NCI-H526 treated with DMSO at 0.1 percent for 48 hours (cell line): Measurements from ENCODE around the gene PTPRT.

Experiments
- DNase-seq: peaks from one replicate; lab custom pipeline; 2025; lab: John Stamatoyannopoulos, UW

Gene PTPRT

DNA sequence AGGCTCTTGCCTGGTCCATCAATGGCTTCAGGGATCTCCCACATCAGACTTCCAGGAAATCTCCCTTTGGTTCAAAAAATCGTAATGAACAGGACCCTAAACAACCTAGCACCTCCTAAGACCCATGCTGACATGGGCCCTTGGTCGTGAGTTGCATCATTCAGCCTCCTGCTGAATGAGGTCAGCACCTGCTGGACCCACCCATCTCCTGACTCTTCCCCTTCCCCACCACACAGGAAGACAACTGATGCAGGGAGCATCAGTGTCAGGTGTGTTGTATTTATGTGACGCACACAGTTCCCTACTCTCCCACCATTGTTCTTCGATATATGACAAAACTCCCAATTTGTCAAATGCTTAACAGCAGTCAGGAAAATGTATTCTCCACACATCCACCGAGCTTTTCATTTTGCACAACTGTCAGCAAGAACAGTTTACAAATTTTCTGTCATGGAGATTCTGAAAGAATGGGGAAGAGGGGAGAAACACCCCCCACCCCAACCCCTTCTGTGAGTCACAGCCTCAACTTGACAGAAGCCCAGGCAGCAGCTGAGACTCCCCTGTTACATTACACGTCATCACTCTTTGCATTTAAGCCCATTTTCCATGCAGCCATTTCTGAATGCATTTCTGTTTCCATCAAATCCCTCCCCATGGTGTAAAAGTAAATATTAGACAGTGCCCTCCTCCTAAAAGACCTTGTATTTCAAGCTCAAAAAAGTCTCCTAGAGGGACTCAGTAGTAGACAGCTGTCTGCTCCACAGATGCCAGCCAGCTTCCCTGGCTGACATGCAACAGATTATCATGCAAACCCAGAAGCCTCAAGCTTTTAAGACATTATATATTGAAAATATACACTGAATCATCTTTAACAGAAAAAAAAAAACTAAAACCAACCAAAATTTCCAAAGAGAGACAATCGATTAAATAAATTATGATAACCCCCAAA, 577.5 kb downstream of the PTPRT start:
- DNase-seq: no peak

DNA sequence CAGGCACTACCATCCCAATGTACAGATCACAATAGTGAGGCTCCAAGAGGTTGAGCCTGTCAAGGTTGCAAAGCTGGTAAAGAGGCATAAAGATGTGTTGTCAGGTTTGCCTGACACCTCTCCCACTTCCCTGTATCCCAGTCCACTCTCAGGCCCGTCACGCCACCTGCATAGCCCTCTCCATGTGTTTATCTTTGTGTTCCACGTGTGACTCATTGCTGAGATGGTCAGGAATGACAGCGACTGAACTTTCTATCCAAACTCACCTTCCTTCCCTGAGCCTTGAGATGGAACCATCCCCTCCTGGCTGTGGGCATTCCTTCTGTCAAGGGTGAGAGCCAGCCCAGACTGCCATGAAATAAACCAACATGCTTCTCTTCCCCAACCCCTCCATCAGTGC, 578.3 kb downstream of the PTPRT start:
- no peak for DNase-seq

DNA sequence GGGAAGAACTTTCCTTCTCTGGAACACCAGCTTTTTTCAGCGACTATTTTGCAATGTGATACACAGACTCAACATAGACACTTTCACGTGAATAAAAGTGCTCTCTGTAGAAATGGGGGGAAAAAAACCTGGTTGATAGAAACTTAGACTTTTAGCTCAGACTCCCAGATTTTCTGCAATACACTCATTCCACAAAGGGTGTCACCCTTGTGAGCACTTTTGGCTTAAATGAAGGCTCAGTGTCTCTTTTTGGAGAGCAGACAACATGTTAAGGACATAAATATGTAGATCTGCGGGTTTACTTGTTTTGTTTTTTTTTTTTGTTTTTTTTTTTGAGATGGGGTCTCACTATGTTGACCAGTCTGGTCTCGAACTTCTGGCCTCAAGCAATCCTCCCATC, 579.6 kb downstream of the PTPRT start:
- DNase-seq: no peak

DNA sequence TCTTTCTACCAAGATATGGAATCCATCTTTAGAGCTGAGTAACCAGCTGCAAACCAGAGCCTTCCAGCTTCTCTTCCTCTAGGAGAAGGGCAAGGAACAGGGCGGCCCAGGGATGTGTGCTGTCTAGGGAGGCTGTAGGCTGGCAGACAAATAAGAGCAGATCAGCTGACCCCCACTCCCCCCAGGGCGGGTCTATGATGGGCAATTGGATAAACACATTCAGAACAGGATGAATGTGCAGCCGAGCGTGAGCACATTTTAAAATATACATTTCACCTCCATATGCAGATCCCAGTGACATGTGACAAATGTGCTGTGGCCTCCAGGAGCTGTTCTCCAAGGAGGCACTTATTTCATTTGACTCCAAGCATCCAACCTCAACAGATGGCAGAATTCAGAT, 580.1 kb downstream of the PTPRT start:
- peak; percentile 44 for DNase-seq

DNA sequence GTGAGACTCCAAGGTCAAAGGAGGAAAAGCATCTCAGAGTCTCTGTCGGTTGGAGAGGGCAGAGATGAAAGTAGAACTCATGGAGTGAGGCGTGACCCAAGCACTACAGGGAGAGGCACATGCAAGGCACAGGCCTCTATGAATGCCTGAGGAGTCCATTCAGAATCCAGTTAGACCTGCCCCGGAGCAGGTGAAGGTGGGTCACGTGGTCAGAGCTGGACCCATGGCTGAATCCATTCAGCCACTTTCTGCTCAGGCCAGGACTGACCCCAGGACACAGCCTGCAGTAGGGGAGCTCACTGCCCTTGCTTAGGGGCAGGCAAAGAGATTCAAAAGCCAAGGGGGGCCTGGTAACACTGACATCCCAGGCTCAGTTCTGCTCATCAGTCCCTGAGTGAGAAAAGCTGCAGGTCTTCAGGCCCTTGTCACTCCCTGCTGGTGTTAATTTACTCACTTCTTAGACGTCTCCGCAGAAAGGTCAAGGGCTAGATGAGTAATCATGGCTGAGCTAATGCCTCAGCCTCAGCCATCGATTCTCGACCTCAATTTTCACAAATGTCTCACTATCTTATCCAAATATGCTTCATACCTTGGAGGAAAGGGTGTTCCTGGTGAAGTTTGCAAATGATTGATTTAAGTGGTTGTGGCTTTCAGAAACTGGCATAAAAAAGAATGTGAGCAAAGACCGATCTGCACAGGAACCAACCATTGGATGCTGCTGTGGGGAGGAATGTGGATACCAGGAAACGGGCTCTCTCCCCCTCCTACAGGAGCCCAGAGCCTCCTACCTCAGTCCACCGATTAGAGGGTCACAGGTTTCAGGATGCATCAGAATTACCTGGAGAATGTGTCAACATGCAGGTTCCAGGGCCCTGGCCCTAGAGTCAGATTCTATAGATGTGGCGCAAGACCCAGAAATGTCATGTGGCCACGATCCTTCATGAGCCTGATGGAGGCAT, 584.4 kb downstream of the PTPRT start:
- no peak for DNase-seq

DNA sequence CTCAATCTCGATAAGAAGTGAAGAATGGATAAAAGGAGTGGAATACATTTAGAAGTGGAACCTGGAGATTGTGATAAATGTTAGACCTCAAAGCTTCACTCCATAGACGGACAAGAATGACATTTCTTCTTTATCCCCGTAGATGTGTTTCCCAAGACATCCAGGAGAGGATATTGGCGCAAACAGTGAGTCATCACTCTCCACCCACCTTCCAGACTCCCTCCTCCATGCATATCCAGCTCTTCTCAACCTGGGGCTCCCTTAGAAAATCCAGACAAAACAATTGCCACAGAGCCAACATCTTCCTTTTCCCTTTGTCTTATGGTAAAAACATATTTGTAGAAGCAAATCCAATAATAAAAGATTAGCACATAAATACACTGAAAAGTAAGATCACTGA, 586.1 kb downstream of the PTPRT start:
- DNase-seq: no peak

DNA sequence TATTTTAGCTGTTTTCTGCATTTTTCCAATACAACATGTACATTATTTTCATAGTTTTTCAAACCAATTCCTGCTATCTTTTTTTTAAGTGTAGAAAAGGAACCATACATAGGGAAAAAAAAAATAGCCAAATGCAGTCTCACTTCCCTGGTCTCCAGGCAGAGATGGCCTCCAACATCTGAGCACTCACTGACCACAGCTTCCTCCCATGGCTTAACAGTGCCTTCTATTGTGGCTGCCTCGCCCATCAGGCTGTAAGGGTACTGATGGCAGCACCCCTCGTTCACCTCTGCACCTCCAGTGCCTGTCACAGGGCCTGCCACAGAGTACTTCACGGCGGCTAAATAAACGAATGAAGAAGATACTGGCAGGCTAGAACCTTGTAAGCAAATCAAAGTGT, 591.1 kb downstream of the PTPRT start:
- no peak for DNase-seq

DNA sequence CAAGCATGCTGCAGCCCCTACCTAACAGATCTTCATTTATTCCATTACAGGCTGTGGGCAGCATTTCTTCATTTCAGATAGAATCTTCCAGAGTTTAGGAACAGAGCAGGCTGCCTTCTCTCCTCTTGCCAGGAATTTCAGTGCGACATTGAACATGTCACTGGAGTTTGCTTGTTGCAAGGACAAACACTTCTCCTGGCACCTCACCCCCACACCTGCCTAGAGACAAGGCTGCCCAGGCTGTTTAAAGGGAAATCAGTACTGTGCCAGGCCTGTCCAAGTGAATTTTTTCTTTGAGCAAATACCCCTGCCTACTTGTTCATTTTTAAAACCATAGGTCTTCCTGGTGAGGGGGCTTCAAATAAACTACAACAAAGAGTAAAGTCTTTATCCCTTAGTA, 594.1 kb downstream of the PTPRT start:
- no peak for DNase-seq

DNA sequence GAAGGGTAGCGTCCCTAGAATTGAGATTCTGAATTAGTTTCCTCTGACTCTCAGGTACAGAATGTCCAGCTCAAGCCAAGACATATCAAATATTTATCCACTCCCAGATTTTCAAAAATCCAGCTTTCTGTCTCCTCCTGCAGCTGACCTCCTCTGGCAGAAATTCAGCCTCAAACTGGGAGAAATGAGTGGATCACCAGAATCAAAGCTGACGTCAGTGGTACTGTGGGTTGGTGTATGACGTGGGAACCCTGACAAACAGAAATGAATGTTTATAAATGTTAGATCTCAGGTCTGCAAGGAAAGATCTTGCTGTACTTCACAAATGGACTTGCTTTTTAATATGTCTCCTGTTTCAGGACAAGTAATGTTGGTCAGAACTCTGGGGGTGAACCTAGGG, 595.0 kb downstream of the PTPRT start:
- DNase-seq: no peak

DNA sequence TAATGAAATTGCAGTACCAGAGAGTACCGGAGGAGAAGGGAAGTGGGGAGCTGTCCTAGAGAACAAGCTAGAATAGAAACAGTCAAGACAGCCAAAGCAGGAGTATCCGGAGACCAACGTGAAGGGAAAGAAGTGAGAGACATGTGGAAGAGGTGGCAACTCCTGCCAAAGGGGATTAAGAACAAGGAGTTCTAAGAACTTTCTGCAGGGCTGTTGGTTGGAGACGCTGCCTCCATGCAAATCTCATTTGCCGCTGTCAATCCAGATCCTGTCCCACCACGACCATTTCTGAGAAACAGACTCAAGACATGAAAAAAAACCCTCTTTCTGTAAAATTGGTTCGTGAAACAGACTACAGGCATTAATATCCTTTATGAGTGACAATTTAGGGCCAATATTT, 595.7 kb downstream of the PTPRT start:
- no peak for DNase-seq

DNA sequence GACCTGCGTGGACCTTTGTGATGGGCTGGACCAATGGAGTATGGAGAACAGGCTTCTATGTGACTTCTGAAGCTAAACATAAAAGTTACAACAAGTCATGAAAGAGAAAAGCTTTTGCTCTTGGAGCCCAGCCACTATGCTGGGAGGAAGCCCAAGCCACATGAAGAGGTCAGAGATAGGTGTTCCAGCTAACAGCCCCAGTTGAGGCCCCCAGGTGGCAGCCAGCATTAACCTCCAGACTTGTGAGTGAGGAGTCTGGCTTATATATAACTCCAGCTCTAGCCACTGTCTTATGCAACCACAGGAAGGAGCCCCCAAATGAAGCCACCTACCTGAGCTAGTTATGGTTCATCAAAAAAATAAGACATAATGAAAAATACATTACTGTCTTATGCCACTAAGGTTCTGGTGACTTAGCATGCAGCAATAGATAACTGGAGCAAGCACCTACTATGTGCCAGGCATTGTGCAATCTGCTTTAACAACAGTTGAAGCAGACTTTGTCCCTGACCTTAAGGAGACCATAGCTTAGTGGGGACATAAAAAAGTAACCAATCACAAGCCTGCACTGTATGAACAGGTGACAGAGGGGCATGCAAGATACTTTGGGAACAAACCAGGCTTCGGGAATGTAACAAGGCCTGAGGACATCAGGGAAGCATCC, 599.6 kb downstream of the PTPRT start:
- no peak for DNase-seq

DNA sequence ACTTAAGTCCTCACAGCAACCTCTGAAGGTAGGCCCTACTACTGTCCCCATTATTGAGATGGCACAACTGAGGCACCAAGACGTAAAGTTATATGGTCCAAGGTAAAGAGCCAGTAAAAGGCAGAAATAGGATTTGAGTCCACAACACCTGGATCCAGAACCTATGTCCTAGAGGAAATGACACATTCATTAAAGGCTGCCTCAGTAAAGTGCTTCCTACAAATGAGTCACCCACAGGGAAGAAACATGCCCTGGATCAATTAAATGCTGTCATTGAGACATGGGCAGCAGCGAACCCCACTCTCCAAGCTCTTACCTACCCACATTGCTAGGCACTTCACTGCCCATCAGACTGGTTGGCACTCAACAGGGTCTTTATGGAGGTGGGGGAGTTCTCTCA, 600.9 kb downstream of the PTPRT start:
- DNase-seq: no peak

DNA sequence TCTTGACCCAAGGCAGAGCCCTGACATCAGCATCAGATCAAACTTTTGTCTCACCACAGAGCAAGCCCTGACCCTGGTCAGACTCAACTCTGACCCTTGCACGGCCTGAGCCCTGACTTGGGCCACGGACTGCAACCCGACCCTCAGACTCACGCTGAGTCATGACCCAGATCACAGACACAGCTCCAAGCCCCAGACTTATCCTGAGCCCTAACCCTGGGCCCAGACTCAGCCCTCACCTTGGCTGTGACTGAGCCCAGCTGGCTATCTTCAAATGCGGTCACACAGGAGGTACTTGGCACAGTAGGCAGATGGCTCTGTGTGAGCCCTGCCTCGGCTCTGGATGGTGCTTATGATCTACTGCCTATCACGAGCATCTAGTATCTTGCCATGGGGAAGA, 602.3 kb downstream of the PTPRT start:
- DNase-seq: no peak

DNA sequence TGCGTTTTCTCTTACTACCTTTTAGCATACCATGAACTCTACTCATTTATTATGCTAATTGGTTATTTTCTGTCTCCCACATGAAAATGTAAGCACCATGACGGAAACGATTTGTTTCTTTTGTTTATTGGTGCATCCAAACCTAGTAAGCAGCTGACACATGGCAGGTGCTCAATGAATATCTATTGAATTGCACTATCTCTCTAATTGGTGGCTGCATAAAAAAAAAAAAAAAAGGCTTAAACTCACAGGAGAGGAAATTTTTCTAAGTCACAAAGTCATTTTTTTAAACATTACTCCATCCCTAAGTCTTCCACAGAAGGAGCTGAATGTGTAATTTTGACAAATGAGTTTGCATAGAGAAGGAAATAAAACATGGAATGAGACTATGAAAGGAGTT, 608.4 kb downstream of the PTPRT start:
- no peak for DNase-seq

DNA sequence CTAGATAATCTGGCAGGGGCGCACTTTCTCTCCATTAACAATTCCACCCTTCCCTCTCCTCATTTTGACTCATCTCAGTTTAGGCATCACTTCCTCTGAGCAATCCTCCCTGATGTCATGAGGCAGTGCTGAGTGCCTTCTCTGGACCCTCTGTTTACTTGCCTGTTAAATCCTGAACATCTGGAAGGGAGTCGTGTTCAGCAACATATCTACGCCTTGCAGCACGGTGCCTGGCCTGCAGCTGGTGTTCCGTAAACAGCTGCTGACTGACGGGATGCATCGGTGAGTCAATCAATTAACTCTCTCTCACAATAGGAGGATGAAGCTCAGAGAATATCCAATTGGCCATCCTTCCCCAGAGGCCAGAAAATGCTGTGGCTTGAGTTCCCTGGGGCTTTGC, 613.5 kb downstream of the PTPRT start:
- DNase-seq: no peak

DNA sequence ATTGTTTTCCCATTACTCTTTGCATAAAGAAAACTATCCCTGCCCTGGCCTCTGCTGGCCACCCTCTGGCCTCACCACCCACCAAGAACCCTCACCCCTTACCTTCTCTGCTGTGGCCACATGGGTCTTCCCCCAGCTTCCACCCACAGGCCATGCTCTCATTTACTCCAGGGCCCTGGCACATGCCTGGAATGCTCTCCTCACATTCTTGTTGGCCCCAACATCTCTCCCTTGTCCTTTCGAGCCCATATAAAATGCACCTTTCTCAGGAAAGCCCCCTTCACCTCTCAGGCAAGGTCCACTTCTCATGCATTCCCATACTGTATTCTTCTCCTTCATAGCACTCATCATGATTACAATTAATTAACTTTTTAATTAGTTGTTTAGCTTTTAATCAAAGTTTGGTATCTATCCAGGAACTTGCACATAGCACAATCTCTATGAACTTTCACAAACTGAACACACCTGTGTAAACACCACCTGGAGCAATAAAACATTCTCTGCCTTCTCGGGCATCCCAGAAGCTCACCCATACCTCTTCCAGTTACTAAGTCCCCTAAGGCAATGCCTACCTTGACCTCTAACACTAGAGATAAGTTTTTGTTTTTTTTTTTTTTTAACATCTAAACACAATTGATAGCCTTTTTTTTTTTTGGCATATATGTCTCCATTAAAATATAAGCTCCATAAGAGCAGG, 617.2 kb downstream of the PTPRT start:
- no peak for DNase-seq

DNA sequence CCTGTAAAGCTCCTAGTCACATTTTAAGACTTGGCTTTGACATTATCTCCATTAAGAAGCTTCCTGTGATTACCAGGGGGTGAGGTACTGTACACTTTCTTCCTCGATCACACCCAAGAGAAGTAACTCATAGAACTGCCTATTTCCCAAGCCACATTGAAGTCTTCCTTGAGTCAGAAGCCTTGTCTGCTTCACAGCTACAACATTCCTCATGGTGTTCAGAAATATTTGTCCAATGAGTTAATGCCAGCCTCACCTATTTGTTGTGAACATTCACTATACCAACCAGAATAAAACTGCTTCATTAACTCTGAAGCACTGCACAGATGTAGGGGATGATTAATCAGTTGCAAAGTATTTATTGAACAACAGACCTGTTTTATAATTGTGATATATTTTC, 622.3 kb downstream of the PTPRT start:
- DNase-seq: no peak

DNA sequence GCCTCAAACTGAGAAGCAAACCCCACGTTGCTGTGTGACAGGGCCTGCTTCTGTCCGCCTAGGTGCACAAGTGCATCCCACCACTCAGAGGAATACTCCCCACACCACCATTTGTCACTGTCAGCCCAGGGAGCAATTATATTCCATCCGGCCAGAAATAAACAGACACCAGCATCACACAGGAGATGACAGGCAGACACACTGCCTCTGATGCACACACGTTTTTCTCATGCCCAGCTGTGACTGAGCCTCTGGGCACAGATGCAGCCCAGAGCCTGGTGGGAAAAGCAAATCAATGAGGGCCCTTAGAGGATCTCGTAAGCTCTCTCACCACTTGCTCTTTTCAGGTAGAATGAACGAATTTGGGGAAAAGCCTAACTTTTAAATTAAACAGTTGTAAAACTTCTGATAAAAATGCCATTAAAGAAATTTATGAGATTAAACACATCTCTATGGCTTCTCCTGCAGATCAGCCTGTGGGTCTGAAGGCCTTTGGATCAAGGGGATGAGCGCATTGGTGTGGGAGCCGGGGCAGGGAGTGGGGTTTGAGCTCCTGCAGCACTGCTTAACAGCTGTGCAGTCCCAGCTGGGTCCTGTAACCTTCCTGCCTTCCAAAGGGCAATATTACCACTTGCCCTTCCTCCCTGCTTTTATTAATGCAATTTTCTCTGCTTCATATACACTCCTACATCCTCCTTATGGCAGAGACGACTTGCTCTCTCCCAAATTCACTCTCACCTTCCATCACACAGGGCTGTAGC, 624.3 kb downstream of the PTPRT start:
- DNase-seq: no peak

DNA sequence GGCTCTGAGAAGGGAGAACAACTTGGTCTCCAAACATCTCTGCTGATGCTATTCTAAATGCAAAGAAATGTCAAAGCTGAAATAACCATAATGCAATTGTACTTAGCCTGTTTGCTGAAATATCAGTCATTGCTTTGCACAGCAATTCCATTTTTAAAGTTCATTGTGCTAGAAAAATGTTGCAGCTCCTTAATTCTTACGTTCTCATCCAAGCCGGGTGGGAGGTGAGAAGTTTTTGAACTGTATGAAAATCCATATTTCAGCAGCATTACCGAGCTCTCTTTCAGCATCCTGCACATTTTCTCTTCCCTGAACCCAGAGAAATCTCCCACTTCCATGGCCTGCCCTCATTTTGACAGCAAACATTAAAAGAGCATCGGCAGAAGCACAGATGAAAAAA, 630.0 kb downstream of the PTPRT start:
- no peak for DNase-seq

DNA sequence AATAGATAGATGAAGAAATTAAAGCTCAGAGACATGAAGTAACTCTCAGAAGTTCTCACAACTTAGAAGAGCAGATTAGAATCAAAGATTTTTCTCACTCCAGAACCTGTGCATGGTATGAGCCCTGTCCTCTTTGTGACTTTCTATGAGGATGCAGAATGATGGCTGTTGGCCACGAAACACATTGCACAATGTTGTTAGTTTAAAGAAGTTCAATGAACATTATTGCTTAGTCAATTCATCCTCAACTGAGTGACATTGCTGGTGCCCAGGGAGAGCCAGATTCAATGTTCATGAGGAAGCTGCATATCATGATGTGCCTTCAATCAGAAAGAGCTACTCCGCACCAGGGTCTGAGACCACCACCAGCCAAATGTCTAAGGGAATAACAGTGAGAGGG, 633.1 kb downstream of the PTPRT start:
- no peak for DNase-seq

DNA sequence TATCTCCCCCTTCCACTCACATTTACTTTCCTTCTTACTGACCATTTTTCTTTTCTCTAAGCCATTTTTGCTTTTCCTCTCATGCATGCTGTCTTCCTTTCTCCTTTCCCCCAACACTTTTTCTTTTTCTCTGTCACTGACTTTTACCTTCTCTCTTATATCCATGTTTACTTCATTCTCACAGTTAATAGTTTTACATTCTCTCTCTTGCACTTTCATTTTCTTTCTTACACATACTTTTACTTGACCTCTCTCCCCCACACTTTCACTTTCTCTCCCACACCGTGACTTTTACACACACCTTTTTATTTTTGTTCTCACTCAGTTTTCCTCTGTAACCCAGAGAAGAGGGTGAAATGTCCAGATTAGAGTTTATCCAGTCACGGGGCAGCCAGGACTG, 636.3 kb downstream of the PTPRT start:
- DNase-seq: no peak
